Vagina (tissue), 2 donors: ENCODE data around the gene PPP2CA. TPM values are rescaled to one million over a fixed set of nuclear protein-coding genes. Genes with fewer than 3 reads are reported as not detected.
"Not testable (repeated sequence)": the region's sequence is repeated elsewhere in the genome, so short reads cannot be mapped to it uniquely, and the experiment has no call there.

Experiments used
- DNase-seq, 2 donors: peaks; one replicate each; pipeline ENCODE4 v3.0.0-alpha.2; 2017; ENCODE audit errors: extremely low spot score in 2 of 2
- H3K27ac ChIP-seq: fragments of 200-600 bp; sonication (generic); one replicate; pipeline ENCODE4 v1.5.1; 2019
- H3K27me3 ChIP-seq: fragments of 200-600 bp; sonication (generic); one replicate; pipeline ENCODE4 v1.5.1; 2019
- H3K36me3 ChIP-seq, 2 donors: fragments of 200-600 bp; sonication (generic); one replicate each; pipeline ENCODE4 v1.5.1; 2017 to 2019
- H3K4me1 ChIP-seq: fragments of 200-600 bp; sonication (generic); one replicate; pipeline ENCODE4 v1.5.1; 2019
- H3K4me3 ChIP-seq, 2 donors: fragments of 200-600 bp; sonication (generic); 1 replicate in 1 of 2; 2 replicates in 1 of 2; pipeline ENCODE4 v1.5.1; 2016 to 2019
- H3K9me3 ChIP-seq: fragments of 200-600 bp; sonication (generic); one replicate; pipeline ENCODE4 v1.5.1; 2019
- POLR2A ChIP-seq, 2 donors: fragments of 450-650 bp; IDR thresholded peaks; one replicate each; pipeline ENCODE4 v1.6.1; 2017; ENCODE audit warnings: antibody characterized with exemption in 2 of 2, mild to moderate bottlenecking in 2 of 2, moderate library complexity in 2 of 2
- POLR2AphosphoS5 ChIP-seq, 2 donors: sonication (generic); formaldehyde crosslinking; IDR thresholded peaks; one replicate each; pipeline ENCODE4 v1.9.0; 2017; ENCODE audit warnings: antibody characterized with exemption in 2 of 2, mild to moderate bottlenecking in 2 of 2, low read depth in 1 of 2; ENCODE audit not compliant: insufficient read depth in 1 of 2
- intact Hi-C: fragments of 100-400 bp; cut with DNase I; formaldehyde crosslinking; loops from one replicate; pipeline ENCODE4 v1.15.1; 2023
- total RNA-seq: library from RNA; depleted of rRNA; stranded (reverse); fragments of >200 nt; gene quantifications from one replicate; pipeline ENCODE4 v1.2.3, GENCODE V29; 2016
- TF ChIP-seq, protein P1 (sequence below), 3 experiments: fragments of 450-650 bp in 2 of 3; fragments of 200-600 bp in 1 of 3; sonication (generic) in 1 of 3; IDR thresholded peaks; one replicate each; pipeline ENCODE4 v1.5.1; 2017 to 2019; ENCODE audit warnings: antibody characterized with exemption in 3 of 3, mild to moderate bottlenecking in 2 of 3, moderate library complexity in 2 of 3

The PPP2CA gene
- total RNA-seq, 1 donor from 2014 or later: 56.2 TPM

DNA sequence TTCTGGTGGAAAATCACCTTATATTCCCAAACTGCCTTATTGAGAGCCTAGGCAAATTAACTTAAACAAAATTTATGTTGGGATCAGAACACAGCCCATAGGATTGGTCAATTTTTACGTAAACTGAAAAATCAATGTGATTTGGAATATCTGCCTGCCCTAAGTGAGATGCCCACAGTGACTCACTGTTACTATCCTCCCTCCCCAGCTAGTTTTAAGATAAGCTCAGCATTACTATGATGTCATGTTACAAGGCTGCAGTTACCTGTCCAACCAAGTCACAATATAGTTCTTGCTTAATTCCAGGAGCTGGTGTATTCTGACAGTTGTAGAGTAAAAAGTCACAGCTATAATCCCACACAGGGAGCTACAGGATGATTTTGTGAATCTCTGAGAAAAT, 72.2 kb downstream of the PPP2CA start:
- intact Hi-C loops: no loop called here
- DNase-seq: no peak
- TF ChIP-seq, protein P1, sequence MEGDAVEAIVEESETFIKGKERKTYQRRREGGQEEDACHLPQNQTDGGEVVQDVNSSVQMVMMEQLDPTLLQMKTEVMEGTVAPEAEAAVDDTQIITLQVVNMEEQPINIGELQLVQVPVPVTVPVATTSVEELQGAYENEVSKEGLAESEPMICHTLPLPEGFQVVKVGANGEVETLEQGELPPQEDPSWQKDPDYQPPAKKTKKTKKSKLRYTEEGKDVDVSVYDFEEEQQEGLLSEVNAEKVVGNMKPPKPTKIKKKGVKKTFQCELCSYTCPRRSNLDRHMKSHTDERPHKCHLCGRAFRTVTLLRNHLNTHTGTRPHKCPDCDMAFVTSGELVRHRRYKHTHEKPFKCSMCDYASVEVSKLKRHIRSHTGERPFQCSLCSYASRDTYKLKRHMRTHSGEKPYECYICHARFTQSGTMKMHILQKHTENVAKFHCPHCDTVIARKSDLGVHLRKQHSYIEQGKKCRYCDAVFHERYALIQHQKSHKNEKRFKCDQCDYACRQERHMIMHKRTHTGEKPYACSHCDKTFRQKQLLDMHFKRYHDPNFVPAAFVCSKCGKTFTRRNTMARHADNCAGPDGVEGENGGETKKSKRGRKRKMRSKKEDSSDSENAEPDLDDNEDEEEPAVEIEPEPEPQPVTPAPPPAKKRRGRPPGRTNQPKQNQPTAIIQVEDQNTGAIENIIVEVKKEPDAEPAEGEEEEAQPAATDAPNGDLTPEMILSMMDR (IDR thresholded peaks at IDR 0.05): no peak
- TF ChIP-seq POLR2A (IDR thresholded peaks at IDR 0.05) (no peak), POLR2AphosphoS5 (IDR thresholded peaks at IDR 0.05; ENCODE audit: insufficient read depth in 1 of 2, low read depth in 1 of 2) (no peak)
- H3K4me3 ChIP-seq: no peak overlapping the region
- H3K9me3 ChIP-seq: no peaks in the 10 kb centered on the region
- peaks cover 0 to 81% of the 10 kb centered on the region in 2 donors for H3K36me3 ChIP-seq
- peaks cover 6% of the 10 kb centered on the region for H3K4me1 ChIP-seq
- no peak overlapping the region for H3K27ac ChIP-seq
- H3K27me3 ChIP-seq: no peaks in the 10 kb centered on the region

DNA sequence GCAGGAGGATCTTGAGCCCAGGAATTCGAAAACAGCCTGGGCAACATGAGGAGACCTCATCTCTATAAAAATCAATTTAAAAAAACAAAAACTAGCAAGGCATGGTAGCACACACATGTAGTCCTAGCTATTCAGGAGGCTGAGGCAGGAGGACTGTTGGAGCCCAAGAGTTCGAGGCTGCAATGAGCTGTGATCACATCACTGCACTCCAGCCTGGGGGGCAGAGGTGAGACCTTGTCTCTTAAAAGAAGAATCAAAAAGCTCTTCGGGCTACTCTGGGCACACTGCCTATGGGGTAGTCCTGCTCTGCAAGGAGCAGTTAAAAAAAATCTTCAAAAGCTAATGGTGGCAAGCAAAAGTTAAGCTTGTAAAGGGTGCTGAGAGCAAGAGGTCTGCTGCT, 72.6 kb downstream of the PPP2CA start:
- Histone ChIP-seq H3K36me3 (peaks cover 0 to 77% of the 10 kb centered on the region in 2 donors), H3K27ac (no peak overlapping the region), H3K27me3 (no peaks in the 10 kb centered on the region), H3K4me3 (no peak overlapping the region), H3K4me1 (peaks cover 6% of the 10 kb centered on the region), H3K9me3 (no peaks in the 10 kb centered on the region)
- TF ChIP-seq POLR2AphosphoS5 (IDR thresholded peaks at IDR 0.05; ENCODE audit: insufficient read depth in 1 of 2, low read depth in 1 of 2) (no peak), POLR2A (IDR thresholded peaks at IDR 0.05) (no peak)
- TF ChIP-seq, protein P1 (IDR thresholded peaks at IDR 0.05): no peak
- no peak for DNase-seq
- intact Hi-C loops: no loop called here

DNA sequence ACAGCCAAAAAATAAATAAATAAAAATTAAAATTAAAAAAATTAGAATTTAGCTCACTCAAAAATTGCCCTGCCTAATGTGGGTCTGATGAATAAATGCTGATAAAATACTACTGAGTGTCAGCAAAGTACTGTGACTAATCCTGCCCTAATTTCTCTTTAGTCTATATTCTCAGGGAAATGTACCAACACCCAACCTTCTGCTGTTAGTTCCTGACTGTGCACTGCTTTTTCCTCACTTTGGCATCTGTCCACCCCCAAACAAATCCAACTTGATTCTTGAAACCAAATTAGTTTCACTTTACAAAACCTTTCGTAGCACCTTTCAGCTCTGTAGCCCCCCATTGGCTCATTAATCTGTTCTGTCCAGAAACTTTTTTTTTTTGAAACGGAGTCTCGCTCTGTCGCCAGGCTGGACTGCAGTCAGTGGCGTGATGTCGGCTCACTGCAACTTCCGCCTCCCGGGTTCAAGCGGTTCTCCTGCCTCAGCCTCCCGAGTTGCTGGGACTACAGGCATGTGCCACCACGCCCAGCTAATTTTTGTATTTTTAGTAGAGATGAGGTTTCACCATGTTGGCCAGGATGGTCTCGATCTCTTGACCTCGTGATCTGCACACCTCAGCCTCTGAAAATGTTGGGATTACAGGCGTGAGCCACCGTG, 73.6 kb downstream of the PPP2CA start:
- H3K36me3 ChIP-seq: peaks cover 0 to 68% of the 10 kb centered on the region in 2 donors
- H3K27me3 ChIP-seq, DNase-seq, H3K4me3 ChIP-seq, H3K4me1 ChIP-seq, intact Hi-C loops, H3K9me3 ChIP-seq, H3K27ac ChIP-seq: not testable (repeated sequence)

DNA sequence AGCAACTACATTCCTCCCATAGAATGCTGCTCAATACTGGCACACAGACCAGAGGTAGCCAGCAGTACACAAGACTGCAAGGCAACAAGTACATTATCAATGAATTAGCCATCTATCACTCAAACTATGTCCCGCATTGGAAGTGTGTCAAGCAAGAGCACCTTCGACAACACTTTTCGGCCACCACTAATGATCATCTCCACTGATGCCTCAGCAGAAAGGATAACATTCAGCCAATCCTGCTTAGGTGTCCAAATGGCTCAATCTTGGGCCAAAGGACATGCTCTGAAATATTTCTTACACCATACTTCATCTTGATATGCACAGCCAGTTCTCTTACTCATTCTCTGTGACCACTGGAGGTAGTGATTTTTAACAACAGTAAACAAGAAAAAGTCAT, 74.2 kb downstream of the PPP2CA start:
- Histone ChIP-seq H3K27me3 (no peaks in the 10 kb centered on the region), H3K27ac (no peak overlapping the region), H3K36me3 (peaks cover 0 to 62% of the 10 kb centered on the region in 2 donors), H3K4me3 (no peak overlapping the region), H3K9me3 (no peaks in the 10 kb centered on the region), H3K4me1 (peaks cover 6% of the 10 kb centered on the region)
- TF ChIP-seq, protein P1 (IDR thresholded peaks at IDR 0.05): no peak
- TF ChIP-seq POLR2A (IDR thresholded peaks at IDR 0.05) (no peak), POLR2AphosphoS5 (IDR thresholded peaks at IDR 0.05; ENCODE audit: insufficient read depth in 1 of 2, low read depth in 1 of 2) (no peak)
- intact Hi-C loops: no loop called here
- no peak for DNase-seq

DNA sequence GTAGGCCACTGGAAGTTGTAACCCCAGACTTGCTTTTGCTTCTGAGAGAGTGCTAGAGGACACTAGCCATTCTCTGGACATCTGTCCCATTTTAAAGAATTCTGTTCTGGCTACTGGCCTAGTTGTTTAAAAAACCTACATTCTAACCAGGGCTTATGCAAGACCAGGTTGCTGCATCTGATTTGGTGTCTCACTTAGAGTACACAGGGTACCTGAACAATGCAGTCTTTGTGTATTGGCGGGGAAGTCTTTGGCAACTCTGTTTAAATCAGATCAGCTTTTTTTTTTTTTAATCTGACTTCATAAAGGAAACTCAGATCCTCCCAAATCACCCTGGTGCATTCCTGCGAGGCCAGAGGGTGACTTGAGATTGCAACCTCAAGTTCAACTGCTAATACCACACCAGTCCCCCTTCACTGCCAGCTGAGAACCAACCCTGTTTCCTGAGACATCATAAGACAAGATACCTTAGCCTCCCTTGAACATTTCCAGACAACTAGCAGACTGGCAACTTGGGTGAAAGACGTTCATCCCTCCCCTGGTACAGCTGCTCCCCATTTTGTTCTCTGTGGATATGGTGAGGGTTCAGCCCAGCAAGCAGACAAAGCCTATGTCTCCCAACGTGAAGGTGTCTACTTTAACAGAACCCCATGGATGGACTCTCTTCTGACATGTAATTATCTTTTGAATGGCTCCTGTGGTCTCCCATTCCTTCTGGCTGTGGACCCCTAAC, 76.1 kb downstream of the PPP2CA start:
- intact Hi-C loops: no loop called here
- no peak for DNase-seq

More for the DNA sequence above, 76.1 kb downstream of the PPP2CA start:
- TF ChIP-seq POLR2A (IDR thresholded peaks at IDR 0.05) (no peak), POLR2AphosphoS5 (IDR thresholded peaks at IDR 0.05; ENCODE audit: insufficient read depth in 1 of 2, low read depth in 1 of 2) (no peak)
- TF ChIP-seq, protein P1 (IDR thresholded peaks at IDR 0.05): no peak
- H3K4me3 ChIP-seq: no peak overlapping the region
- H3K36me3 ChIP-seq: peaks cover 0 to 53% of the 10 kb centered on the region in 2 donors
- H3K27me3 ChIP-seq: no peaks in the 10 kb centered on the region
- H3K9me3 ChIP-seq: no peaks in the 10 kb centered on the region
- H3K27ac ChIP-seq: no peak overlapping the region
- peaks cover 14% of the 10 kb centered on the region for H3K4me1 ChIP-seq
